ENCODE results near the gene KCNA10.
A peak's percentile ranks its signal among the peaks of the same experiment; 100 is the strongest.

The KCNA10 gene

GRCh38 chr1:110498270-110498669, 20.7 kb downstream of the KCNA10 start:
- DNase-seq (ENCODE audit: low read depth in 2 of 2) = no peak

DNA sequence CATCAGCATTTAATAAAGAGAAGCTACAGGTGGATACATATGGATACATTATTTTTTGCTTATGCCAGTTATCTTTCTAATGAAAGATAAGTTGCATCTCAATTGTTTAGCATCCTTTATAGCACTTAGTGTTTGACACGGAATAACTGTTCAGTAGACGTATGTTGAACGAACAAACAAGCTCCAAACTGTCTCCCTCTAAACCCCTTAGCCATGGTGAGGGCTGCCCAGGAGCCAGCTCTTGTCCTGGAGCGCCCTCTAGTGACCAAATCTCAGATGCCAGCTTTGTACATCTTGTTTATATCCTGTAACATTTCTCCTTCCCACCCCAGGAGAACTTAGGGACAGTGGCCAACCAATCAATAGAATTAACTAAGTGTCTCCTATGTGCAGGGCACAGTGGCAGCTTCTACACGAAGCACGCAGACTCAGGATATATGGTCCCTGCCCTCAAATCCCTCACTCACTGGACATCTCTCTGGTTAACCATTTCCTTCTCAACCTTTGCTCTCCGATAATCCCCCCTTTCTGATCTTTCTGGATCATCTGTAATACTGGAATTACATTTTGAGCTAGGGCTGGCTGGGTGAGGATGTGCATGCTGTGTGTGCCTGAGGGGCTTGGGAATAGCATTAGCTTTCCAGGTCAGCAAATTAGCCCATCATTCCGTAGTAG, 22.9 kb downstream of the KCNA10 start:
- DNase-seq (ENCODE audit: low read depth in 2 of 2) = peak; percentile 71 to 78

DNA sequence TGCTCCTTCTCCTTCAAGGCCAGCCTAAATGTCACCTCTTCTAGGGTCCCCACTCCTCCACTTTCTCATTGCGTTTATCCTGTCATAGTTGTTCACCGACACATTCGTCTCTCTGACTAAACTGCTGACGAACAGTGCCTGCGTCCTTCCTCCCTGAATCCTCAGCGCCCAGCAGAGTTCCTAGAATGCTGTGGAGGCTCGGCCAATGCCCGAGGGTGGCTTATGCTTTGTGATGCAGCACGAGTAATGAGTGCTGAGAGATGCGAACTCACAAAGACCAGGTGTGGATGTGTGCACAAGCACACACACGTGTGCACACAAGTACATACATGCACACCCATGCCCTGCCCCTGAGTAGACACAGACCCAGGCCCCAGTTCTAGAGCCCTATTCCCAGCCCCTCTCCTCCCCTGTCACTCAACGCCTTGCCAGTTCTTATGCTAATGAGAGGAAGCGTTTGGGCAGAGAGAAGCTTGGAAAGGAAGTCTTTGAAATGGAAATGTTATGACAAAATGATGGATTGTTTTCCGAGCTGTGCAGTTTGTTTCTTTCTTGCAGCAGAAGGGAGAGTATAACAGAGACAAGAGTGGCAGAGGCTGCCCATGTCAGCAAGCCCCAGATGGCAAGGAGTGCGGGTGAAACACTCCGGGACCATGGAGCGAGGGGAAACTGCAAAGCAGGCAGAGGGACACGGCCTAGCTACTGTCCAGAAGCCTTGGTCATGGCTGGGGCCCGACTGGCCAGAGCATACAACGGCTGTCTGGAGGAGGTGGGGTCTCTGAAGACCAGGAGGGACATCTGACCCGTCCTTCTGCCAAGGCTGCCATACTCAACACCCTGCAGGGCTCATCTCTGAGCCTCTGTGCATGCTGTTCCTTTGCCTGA, 24.2 kb downstream of the KCNA10 start:
- DNase-seq (ENCODE audit: low read depth in 2 of 2) = no peak

GRCh38 chr1:110494036-110494435, 24.9 kb downstream of the KCNA10 start:
- DNase-seq (ENCODE audit: low read depth in 2 of 2) = no peak

- DNase-seq (ENCODE audit: low read depth in 2 of 2) = no peak
Observed at GRCh38 chr1:110493059-110493699, 25.8 kb downstream of the KCNA10 start.

DNA sequence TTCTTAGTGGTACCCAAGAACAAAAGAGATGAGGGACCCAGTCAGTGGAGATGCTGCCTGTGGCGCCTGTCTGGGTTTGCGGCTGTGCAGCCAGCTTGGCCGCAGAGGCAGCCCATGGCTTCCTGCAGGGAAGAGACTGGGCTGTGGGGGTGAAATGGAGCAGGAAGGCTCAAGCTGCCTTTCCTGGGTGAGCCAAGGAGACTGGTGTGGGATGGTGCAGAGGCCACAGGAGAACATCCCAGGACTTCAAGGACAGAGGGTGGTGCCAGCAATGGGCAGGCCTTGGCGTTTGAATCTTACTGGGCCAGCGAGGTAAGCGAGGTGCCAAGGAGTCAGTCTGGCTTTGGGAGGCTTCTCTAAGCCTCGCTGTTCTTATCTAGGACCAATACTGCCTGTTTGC, 26.4 kb downstream of the KCNA10 start:
- no peak for DNase-seq (ENCODE audit: low read depth in 2 of 2)

DNA sequence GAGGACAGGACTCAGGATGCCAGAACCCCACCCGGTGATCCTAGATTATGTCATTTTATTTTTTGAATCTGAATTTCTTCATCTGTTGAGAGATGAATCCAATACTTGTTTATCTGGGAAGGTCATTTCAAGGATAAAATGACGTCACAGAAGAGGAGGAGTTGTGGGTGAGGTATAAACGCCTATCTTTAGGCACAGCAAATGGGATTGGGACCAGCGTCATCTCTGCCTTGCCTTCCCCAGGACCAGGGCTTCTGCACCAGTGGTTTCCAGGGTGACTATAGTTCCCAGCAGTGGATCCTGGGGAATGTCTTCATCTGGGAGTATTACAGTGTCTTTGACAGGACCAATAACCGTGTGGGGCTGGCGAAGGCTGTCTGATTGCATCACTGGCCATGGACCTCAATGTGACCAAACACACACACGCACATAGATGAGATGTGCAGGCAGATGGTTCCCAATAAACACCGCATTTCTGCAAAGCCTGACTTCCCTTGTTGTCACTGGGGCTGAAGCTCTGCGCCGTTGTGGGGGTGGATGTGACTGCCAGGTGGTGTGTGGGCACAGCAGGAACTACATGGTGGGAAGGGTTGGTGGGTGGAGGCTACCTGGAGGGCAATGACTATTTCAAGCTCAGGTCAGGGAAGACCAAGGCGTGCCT, 28.1 kb downstream of the KCNA10 start:
- no peak for DNase-seq (ENCODE audit: low read depth in 2 of 2)

- no peak for DNase-seq (ENCODE audit: low read depth in 2 of 2)
Observed at GRCh38 chr1:110489973-110490542, 28.9 kb downstream of the KCNA10 start.

DNA sequence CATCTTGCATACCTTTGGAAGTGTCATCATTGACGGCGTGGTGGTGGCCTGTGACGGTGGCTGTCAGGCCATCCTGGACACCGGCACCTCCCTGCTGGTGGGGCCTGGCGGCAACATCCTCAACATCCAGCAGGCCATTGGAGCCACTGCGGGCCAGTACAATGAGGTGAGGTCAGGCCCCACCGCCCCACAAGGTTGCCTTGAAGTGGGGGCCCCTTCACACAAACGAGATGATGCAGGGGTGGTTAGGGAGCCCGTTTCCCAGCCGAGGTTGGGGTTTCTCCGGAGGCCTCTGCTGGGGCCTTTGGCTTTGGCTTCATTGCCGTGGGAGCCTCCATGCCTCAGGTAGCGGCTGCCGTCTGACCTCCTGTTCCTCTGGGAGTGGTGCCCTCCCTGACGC, 29.6 kb downstream of the KCNA10 start:
- DNase-seq (ENCODE audit: low read depth in 2 of 2) = no peak

DNA sequence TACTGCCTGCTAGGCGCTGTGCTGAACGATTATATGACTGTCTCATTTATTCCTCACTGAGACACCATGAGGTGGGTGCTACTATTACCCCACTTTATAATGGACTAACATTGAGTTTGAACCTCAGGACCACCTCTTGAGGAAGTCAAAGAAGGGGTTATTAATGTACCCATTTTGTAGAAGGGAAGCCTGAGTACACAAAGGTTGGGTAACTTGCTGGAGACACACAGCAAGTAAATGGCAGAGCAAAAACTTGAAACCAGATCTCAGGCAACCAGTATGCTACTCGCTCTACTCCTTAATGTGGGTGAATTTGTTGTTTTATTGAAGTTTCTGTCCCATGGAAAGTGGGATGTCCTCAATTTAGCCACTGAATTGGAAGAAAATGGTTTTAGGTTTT, 30.1 kb downstream of the KCNA10 start:
- DNase-seq (ENCODE audit: low read depth in 2 of 2) = no peak

DNA sequence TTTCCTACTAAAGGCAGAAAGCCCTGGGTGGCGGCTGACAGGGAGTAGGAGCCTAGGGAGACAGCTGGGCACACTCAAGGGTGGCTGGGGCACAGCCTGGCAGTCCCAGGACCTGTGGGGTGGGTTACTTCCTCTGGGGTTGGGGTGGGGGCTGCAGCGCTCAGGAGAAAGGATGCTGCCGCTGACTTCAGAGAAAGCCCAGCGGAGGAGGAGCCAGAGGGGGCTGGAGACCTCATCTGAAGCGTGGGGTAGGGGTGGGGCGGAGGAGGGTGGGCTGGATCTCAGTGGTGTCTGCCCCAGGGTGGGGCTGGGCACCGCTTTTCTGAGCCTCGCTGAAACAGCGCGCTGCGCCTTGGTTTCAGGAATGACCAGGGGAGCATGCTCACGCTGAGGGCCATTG, 30.8 kb downstream of the KCNA10 start:
- no peak for DNase-seq (ENCODE audit: low read depth in 2 of 2)

DNA sequence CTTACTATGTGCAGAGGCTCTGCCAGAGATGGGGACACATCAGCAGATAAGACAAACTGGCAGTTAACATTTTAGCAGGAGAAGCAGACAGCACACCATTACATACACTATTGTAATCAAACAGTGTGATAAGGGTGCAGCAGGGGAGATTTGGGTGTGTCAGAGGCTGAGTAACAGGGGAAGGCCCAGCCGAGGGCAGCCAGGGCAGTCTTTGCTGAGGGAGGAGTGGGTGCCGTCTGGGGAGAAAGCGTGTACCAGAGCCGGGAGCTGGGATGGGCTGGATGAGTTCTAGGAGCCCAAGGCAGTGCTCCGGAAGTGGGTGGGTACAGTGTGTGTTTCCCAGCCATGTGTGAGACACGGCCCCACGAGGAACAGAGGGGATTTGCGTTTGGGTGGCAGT, 31.2 kb downstream of the KCNA10 start:
- no peak for DNase-seq (ENCODE audit: low read depth in 2 of 2)

GRCh38 chr1:110485725-110486124, 33.2 kb downstream of the KCNA10 start:
- DNase-seq (ENCODE audit: low read depth in 2 of 2) = no peak

DNA sequence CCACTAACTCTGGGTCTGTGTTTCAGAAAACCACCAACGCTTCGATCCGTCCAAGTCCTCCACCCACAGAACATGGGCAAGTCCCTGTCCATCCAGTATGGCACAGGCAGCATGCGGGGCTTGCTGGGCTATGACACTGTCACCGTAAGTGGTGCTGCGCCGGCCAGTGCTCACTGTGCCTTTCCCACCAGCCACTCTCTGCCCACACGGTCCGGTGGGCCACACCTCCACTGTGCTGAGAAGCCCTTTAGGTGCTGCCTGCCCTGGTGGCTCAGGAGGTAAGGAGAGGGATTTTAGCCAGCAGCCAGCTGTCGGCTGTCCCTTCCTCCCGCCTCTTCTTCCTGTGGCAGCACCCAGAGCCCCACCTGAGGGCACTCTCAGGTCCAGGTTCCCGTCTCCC, 34.2 kb downstream of the KCNA10 start:
- DNase-seq (ENCODE audit: low read depth in 2 of 2) = no peak

- no peak for DNase-seq (ENCODE audit: low read depth in 2 of 2)
Observed at GRCh38 chr1:110483308-110483685, 35.7 kb downstream of the KCNA10 start.

GRCh38 chr1:110482662-110483307, 36.2 kb downstream of the KCNA10 start:
- DNase-seq (ENCODE audit: low read depth in 2 of 2) = no peak

GRCh38 chr1:110481968-110482623, 36.9 kb downstream of the KCNA10 start:
- DNase-seq (ENCODE audit: low read depth in 2 of 2) = no peak

DNA sequence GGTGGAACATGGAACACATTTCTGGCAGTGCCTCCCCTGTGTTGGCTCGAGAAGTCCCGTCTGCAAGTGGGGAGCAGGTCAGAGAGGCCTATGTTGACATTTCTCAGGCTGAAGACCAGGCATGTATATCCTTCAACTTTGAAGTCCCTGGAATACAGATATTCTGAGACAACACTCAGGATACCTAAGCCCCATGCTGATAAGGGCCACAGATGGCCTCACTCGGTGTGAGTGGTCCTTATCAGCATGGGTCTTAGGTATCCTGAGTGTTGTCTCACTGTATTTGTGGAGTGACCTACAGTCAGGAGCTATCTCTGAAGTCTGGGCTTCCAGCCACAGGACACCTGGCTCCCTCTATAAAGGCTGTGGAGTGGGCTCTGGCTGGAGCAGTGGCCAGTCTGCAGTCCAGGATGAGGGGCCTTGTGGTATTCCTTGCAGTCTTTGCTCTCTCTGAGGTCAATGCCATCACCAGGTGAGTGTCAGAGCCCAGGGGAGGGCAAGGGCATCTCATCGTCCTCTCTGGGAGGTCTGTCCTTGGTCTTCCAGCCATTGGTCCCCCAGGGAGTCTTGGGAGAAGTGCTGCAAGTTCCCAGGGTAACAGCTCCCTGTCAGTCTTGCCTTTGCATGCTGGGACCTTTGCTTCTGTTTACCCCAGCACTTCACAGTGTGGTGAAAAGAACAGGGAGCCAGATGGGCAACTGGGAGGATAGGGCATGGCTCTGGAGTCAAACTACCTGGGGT, 38.4 kb downstream of the KCNA10 start:
- no peak for DNase-seq (ENCODE audit: low read depth in 2 of 2)

- no peak for DNase-seq (ENCODE audit: low read depth in 2 of 2)
Observed at GRCh38 chr1:110478886-110479285, 40.1 kb downstream of the KCNA10 start.

DNA sequence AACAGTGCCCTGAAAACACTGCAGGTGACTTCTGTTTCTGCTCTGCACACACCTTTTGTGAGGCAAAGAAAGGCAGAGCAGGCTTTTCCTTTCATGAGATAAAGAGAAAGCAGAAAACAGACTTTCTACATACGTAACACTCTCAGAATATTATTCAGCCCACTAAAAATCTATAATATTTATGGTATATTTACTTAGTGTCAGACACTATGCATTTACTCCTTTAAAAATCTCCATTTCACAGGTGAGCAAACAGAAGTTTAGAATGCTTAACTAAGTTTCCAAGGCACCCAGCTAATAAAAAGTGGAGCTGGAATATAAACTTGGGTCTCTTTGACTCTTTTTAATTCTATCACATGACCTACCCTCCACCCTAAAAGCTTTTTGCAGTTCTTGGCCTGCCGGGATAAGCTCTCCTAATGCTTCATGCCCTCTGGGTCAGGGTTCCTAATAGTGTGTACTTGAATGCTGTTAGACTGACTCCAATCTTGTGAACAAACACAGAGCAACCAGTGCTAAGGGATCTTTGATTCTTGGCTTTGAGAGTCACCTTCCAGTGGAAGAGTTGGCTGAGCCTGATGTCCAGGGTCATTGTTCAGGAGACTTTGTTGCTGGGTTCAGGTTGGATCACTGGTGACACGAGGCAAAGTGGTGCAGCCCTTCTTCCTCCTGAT, 40.9 kb downstream of the KCNA10 start:
- DNase-seq (ENCODE audit: low read depth in 2 of 2) = no peak
